NCI-H2196 (cell line): Measurements from ENCODE around the gene NPAS2.

ENCODE experiments used
- DNase-seq: peaks from one replicate; lab custom pipeline; 2025; ENCODE audit not compliant: unreplicated experiment; lab: John Stamatoyannopoulos, UW

Gene NPAS2

DNA sequence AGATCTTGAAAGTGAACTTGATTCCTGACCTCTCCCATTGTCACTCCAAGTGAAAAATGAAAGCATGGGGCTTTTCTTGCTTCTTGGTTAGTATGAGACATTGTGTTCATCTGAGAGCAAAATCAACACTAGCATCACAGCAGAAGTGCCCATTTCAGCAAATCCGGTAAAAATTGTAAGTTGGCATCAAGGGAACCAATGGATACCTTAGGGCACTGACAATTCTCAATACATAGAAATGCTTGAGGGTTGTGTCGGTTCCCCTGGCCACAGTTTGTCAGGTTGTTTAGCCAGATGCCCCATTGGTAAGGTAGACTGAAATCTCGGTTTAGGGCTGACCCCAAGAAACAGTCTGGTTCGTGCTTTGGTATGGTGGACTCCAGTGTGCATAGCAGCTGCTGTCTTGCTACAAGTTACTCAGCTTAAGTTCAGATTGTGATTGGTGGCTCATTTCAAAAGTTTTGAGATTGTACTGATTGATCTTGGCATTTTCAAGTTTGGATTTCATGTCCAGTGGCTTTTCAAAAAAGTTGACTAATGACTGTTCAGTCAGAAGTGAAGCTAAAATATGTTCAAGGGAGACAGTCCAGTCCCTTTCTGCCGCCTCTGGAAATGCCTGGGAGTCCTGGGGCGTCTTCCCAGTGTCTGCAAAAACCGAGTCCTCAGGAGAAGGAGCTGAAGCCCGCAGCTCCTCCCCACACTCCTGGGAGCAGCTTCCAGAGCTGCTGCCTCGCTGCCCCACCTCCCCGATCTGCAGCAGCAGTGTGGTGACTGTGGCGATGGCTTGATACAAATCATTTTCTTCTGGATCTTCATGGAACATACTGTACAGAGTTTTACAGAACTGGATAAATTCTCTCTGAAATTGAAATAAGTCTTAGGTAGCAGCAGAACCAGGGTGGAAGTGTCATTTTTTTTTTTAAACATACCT, 187.7 kb downstream of the NPAS2 start:
- no peak for DNase-seq

DNA sequence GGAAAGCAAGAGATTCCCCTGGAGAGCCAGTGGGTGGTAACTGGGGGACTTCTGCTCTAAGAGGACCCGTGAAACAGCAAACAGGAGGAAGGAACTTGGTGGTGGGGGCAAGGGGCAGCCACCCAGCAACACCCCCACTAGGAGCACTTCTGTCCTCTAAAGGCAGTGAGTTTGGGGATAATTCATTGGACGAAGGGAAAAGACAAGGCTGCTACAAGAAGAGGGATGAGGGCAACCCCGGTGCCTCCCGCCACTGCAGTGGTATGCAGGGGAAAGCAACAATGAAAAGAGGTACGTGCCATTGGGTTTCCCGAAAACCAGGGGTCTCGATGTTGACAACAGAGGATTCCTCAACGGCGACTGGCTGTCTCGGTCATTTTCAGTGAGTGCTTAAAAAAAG, 191.2 kb downstream of the NPAS2 start:
- DNase-seq: no peak

DNA sequence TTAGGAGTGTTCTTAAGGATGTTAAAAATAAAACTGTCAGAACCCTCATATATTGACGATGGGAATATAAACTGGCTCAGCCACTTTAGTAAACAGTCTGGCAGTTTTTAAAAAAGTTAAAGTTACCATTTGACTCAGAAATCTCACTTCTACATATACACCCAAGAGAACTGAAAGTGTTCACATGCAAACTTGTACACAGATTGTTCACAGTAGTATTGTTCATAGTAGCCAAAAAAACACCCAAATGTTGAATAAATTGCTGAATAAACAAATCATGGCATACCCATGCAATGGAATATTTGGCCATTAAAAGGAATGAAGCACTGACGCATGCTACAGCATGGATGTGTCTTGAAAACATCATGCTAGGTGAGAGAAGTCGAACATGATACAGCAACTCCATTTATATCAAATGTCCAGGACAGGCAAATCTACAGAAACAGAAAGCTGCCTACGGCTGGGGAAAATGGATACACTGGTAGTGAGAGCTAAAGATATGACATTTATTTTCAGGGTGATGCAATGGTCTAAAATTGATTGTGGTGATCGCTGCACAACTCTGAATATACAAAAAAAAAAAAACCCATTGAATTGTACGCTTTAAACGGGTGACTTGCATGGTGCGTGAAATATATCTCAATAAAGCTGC, 192.2 kb downstream of the NPAS2 start:
- DNase-seq: no peak

DNA sequence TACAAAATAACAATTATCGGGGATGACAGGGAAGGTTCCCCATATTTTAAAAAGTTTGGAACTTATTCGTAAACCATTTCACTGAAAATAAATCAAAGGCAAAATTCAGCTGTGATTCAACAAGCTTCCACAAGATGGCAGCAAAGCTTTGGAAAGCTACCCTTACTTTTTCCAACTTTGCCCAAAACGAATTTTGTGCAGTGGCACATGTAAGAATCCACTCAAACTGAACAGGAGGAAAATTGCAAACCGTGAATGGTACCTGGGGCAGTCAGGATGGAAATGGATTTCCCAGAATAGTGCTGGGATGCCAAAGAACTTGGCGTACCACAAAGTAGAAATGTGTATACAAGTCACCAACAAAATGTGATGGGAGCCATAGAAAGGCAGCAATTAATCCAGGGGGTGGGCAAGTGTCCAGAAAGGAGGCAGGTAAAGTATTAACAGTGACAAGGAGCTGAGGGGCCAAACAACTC, 192.8 kb downstream of the NPAS2 start:
- DNase-seq: peak; percentile 65

DNA sequence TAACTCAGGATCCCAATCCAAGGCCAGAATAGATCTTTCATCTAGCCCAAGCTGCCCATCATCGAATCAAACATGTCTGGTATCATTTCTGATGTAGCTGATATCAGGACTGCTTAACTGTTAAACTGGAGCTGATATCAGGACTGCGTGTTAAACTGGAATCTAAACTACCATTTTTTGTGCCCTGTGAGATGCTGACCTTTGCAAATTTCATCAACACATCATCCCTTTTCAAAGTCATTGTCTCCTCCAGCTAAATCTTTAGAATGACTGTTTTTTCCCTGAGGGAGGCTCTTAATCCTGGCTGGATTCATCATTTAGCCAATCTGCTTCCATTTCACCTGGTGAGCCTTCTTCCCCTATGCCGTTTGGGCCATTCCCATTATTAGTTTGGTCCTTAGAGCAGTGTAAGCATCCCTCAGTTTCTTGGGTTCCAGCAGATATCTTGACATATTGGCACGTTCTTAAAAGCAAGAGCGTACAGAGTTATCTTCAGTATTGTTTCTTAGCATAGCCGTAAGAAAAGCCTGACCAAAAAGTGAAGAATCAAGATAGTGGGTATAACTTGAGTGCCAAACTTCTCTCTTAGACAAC, 194.4 kb downstream of the NPAS2 start:
- no peak for DNase-seq

DNA sequence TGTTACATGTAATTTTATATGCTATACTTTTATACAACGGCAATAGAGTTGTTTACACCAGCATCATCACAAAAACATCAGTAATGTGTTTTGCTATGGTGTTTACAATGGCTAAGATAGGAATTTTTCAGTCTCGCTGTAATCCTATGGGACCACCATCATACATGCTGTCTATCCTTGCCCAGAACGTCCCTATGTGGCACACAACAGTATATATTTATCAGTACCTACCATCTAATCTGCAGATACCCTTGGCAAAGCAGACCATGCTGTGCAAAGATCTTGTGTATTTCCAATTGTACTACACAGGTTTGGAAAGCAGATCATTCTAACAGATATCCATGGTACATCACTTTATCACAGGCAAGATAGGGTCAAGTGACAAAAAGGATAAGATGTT, 197.4 kb downstream of the NPAS2 start:
- no peak for DNase-seq

DNA sequence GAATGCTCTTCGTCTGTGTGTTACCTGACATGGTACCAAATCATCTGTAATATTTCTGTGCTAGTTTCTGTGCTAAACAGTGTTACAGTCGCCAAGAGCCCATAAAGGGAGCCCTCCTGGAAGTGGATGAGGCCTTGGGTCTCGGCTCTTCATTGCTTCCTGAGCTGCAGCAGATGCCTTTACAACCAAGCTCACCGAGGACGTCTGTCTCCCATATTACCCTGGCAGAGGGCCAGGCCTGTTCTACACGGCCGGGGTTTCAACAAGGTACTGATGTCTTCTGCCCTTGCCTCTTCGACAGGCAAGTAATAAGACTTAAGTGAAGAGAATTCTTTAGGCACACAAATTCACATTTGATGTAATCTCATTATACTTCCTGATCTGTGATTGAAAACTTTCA, 199.0 kb downstream of the NPAS2 start:
- DNase-seq: no peak

DNA sequence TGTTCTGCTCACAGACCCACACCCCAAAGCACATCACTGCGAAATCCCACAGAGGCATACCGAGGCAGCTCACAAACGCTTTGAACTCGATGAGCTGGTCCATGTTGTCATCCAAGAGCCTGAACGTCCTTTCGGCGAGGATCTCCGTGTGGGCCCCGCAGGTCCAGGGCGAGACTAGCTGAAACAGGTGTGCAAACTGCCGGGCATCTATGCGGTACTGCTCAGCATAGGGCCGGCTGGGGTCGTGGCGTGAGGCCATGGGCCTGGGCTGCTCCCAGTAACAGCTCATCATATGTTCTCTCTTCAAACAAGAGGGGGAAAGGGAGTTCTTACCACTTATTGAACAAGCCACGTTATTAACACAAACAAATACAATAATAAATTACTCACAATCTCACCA, 202.3 kb downstream of the NPAS2 start:
- DNase-seq: no peak

DNA sequence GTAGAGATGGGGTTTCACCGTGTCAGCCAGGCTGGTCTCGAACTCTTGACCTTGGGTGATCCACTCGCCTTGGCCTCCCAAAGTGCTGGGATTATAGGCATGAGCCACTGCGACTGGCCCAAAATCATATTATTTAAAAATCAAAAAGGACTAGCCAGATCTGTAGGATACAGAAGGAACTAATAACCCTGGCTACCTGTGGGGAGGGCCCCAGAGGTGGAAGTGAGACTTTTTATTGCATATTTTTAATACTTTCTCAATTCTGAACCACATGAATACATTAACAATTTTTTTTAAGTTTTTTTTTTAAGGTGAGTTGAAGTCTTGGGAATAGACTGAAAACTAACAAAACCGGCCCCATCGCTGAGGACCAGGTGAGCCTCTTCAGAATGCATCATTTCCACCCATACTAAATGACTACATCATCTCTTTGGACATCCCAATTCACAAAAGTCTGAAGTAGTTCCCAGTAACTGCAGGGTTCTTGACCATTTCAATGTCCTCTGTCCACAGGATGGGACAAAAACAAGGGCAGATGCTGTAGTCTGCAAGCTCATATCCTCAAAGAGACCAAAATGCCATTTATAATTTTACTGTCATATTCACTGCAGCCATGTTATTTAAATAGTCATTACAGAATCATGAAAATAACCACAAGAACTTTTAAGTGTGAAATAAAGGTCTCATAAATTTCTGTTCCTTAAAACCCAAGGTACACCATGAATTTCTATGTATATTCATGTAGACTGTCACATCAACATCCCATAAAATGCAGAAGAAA, 203.6 kb downstream of the NPAS2 start:
- no peak for DNase-seq

DNA sequence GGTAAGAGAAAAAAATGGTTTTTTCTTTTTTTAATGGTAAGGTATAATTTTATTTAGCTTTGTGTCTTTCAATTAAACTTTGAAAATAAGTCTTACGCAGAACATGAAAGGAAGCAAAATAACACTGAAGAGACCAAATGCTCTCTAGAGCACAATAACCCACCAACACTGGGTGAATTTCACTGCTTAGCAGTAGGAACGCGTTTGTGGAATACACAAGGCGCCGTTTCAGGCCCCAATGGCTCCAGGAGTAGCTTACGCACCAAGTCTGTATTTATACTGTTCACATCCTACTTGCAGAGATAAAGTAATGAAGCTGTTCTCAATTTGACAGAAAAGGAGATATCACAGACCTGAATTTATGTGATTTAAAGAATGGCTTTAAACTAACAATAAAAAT, 205.6 kb downstream of the NPAS2 start:
- no peak for DNase-seq

DNA sequence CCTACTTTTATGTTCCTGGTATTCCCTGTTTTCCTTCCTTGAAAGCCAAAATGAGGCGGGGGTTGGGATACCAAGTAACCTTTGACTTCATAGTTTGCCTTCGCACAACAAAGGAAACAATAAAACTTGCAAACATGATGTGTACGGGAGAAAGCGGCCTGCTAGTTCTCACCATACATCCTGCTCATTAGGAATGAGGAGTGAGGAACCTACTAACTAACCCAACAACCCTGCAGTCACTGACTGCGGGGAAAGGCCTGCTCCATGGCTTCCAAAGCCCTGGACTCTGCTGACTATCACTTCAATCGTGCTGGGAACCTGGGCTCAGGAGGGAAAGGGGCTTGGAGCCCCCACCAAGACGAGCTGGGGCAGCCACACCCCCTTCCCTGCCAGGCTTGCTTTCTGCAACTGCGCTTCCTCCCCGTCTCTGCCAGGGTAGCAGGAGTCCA, 206.3 kb downstream of the NPAS2 start:
- no peak for DNase-seq

DNA sequence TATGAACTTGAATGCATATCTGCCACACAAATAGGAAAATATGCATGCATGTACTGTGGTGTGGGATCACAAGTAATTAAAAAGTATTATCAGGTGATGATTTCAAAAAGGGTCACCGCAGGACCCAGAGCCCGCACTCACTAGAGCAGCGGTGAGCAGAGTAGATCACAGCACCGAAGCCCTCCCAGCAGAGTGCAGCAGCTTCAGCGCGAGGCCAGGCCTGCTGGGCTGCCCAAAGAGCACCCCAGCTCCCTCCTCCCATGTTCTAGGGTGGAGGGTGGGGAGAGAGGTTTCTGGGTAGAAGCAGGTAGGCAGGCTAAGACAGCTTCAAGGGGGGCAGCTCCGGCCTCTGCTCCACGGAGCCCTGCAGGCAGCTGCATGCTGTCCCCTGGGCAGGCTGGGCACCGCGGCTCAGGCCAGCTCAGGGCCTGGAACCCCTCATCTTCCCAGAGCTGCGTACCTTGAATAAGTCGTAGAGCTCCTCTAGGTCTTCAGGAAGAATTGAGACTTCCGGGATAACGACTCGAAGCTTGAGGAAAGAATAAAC, 207.1 kb downstream of the NPAS2 start:
- no peak for DNase-seq

DNA sequence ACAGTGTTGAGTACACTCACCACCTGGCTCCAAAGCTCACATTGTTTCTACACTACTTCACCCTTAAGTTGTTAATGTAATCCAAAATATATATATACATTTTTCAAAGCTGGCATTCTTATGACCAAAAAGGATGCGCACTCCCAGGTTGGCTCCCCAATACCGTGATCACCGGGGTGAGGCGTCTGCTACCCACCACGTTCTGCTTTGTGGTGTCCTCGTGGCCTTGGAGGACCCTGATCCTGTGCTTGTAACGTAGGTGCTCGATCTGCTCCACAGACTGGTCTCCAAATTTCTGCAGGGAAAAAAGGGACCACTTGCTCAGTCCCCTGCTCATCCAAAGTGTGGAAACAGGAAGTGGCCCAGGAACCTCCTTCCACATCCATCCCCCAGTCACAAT, 207.9 kb downstream of the NPAS2 start:
- no peak for DNase-seq

DNA sequence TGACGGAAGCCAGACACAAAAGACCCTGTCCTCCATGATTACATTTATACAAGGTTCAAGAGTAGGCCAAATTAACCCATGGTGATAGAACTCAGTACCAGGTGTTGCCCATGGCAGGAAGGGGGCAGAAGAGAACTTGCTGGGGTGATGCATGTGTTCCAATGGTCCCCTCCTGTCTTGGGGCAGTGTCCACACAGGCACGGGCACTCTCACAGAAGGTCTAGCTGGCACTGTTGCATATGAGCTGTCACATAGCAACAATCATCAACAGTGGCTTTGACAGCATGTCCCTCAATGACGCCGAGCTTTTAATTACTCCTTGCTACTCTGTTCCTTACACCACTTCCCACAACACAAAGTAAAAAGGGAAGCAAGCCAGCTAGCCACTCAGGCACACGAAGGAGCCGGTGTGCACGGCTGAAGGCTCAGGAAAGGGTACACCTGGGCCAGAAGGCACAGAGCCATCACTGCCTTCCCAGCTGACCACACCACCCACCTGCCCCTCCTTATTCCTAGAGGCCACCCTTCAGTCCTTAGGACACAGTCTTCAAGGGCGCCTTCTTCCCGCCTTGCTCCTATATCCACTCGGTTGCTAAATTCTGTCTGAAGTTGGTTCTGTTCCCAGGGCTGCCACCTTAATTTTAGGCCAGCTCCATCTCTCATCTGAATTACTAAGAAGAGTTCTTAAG, 211.1 kb downstream of the NPAS2 start:
- DNase-seq: no peak

DNA sequence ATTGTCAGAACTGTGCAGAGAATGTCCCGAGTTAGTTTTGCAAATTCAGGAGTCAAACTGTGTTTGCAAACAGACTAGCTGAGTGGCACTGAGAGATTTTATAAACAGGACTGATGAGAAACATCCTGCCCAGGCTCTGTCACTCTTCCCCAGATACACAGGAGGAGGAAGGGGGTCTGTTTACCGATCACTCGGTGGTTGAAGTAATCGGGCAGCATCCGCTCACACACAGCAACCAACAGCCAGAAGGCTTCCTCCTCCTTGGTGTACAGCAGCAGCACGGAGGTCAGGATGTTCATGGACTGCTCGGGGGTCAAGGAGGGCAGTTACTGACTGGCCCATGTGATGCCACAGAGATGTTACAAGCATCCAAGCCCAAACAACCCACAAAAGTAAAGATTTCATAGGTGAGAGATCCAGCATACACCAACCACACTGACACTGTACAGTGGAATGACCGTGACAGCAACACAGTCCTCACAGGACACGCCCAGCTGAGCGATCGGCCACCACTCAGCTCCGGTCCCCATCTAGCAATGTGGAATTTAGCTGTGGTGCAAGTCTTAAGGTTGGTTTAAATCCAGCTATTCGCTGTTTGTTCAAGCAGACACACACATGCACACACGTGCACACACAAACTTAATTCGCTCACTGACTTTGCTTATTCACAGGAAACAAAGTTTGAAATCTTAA, 212.3 kb downstream of the NPAS2 start:
- DNase-seq: no peak

DNA sequence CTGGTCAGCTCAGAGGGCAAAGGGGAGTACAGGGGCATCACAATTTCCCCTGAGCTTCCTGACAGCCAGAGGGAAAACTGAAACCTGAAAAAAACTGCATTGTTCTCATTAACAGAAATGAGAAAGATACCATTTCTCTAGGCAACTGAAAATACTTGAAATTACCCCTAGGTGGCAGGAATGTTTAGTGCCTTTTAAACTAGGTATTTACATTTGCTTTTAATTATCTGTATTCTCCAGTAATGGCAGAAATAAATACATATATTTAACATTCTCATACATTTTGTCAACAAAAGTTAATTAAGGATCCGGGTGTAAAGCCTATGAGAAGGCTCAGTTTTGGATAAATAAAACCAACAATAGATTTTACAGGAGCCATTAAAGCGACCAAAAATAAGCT, 216.6 kb downstream of the NPAS2 start:
- peak; percentile 30 for DNase-seq

DNA sequence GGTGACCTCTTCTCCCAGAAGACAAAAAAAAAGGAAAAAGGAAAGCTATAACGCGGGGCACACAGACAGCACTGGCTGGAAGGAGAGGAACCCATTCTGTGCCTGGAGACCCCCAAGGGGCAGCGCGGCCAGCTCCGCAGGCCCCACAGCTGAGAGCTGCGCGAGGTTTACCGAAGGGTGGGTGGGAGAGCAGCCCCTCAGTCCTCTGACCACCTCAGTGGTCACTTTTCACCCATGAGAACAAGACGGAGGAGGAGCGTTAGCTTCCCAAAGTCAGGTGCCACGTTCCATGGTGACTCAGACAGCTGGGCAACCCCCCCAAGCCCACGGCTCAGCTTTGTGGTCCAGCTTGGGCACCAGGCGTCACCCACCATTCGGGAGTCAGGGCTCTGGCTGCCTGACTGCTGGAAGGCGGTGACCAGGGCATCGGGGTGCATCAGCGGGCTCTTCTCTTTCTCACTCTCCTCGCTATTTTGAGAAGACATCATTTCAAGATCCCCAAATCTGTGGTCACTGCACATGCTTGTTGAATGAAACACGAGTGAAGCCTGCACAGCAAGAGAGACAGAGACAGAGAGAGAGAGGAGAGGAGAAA, 217.3 kb downstream of the NPAS2 start:
- no peak for DNase-seq

DNA sequence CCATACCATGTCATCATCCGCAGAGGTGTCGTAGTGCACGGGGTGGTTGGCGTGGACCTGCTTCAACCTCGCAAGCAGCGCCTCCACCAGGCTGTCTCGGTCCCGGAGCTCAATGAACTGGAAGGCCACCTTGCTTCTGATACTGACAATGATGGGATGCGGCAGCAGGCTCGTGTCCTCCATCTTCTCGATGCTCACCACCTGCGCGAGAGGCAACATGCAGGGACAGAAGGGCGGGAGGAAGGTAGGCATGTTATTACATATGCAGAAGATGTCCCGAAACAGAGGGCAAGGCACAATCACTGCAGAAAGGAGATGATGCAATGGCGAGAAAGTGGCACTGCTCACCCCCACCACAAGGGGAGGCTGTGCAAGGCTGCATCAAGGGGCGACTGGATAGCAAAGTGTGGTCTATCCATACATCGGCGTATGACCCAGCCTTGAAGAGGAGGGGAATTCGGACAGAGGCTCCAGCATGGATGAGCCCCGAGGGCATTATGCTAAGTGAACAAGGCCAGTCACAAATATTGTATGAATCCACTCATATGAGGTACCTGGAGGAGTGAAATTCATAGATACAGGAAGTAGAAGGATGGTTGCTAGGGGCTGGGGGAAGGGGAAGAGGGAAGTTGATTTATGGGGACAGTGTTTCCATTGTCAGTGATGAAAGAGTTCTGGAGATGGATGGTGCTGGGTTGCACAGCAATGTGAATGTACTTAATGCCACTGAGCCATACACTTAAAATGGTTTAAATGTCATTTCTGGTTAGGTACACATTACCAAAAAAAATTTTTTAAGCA, 218.7 kb downstream of the NPAS2 start:
- peak; percentile 5 for DNase-seq
